AG08395 (cell line): ENCODE data around the gene NDUFAF5.
"Not testable (repeated sequence)": the region's sequence is repeated elsewhere in the genome, so short reads cannot be mapped to it uniquely, and the experiment has no call there.

Source experiments
- DNase-seq: peaks from one replicate; pipeline ENCODE4 v3.0.0; 2012; ENCODE audit warnings: mixed read lengths, low spot score

Gene NDUFAF5

GRCh38 chr20:13784893-13785715 is at the start of gene NDUFAF5, which contains the start of gene ESF1:
TSS of gene NDUFAF5 (plus strand) at chr20:13785028. CDS start at chr20:13785069, 41 bp downstream.
TSS of gene ESF1 (minus strand) at chr20:13784919. CDS start at chr20:13783140, 1,779 bp downstream.
- DNase-seq: peak; percentile 96

- DNase-seq: no peak
Observed at GRCh38 chr20:13735826-13736225, 49.0 kb upstream of the NDUFAF5 start.

- peak; percentile 73 for DNase-seq
Observed at GRCh38 chr20:13736436-13737191, 48.2 kb upstream of the NDUFAF5 start.

GRCh38 chr20:13738187-13738586 is 46.6 kb upstream of the NDUFAF5 start:
- DNase-seq: not testable (repeated sequence)

GRCh38 chr20:13739731-13740649 is 44.8 kb upstream of the NDUFAF5 start:
- no peak for DNase-seq

- no peak for DNase-seq
Observed at GRCh38 chr20:13741879-13742278, 42.9 kb upstream of the NDUFAF5 start.

GRCh38 chr20:13744352-13744751 is 40.5 kb upstream of the NDUFAF5 start:
- DNase-seq: no peak

- DNase-seq: no peak
Observed at GRCh38 chr20:13745784-13746183, 39.0 kb upstream of the NDUFAF5 start.

GRCh38 chr20:13749811-13750210 is 35.0 kb upstream of the NDUFAF5 start:
- no peak for DNase-seq

- DNase-seq: no peak
Observed at GRCh38 chr20:13753436-13754036, 31.3 kb upstream of the NDUFAF5 start.

GRCh38 chr20:13755809-13756208 is 29.0 kb upstream of the NDUFAF5 start:
- DNase-seq: no peak

GRCh38 chr20:13756551-13756950 is 28.3 kb upstream of the NDUFAF5 start:
- no peak for DNase-seq

- no peak for DNase-seq
Observed at GRCh38 chr20:13758884-13759283, 25.9 kb upstream of the NDUFAF5 start.

GRCh38 chr20:13760451-13760946 is 24.3 kb upstream of the NDUFAF5 start:
- not testable (repeated sequence) for DNase-seq

GRCh38 chr20:13765299-13765698 is 19.5 kb upstream of the NDUFAF5 start:
- DNase-seq: peak; percentile 7

GRCh38 chr20:13765868-13766416 is 18.9 kb upstream of the NDUFAF5 start:
- no peak for DNase-seq

- DNase-seq: no peak
Observed at GRCh38 chr20:13770141-13770540, 14.7 kb upstream of the NDUFAF5 start.

GRCh38 chr20:13771853-13772453 is 12.9 kb upstream of the NDUFAF5 start:
- peak; percentile 44 for DNase-seq

- DNase-seq: no peak
Observed at GRCh38 chr20:13772529-13772928, 12.3 kb upstream of the NDUFAF5 start.

GRCh38 chr20:13775867-13776266 is 9.0 kb upstream of the NDUFAF5 start:
- DNase-seq: no peak

GRCh38 chr20:13777171-13777601 is 7.6 kb upstream of the NDUFAF5 start:
- DNase-seq: no peak
